ENCODE data around the gene MDP1.

The MDP1 gene

DNA sequence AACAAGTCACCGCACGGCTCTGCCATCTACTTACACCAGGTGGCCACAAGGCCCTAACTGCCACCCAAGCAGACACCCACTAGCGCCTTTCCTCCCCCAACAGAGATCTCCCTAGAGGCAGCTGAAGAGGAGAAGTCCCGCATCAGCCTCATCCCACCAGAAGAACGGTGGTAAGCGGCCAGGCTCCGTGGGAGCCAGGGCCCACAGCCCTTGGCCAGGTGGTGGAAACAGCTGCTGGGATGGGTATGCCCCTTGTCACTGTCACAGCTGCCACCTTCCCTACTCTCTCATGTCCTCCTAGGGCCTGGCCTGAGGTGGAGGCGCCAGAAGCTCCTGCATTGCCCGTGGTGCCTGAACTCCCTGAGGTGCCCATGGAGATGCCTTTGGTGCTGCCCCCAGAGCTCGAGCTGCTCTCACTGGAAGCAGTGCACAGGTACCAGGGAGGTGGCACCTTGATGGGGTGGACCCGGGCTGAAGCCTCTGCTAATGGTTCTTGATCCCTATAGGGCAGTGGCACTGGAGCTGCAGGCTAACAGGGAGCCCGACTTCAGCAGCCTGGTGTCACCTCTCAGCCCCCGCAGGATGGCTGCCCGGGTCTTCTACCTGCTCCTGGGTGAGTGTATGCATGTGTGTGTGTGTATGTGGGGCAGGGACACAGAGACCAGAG lies 36.4 kb downstream of the MDP1 start:
- TF ChIP-seq, protein P1, sequence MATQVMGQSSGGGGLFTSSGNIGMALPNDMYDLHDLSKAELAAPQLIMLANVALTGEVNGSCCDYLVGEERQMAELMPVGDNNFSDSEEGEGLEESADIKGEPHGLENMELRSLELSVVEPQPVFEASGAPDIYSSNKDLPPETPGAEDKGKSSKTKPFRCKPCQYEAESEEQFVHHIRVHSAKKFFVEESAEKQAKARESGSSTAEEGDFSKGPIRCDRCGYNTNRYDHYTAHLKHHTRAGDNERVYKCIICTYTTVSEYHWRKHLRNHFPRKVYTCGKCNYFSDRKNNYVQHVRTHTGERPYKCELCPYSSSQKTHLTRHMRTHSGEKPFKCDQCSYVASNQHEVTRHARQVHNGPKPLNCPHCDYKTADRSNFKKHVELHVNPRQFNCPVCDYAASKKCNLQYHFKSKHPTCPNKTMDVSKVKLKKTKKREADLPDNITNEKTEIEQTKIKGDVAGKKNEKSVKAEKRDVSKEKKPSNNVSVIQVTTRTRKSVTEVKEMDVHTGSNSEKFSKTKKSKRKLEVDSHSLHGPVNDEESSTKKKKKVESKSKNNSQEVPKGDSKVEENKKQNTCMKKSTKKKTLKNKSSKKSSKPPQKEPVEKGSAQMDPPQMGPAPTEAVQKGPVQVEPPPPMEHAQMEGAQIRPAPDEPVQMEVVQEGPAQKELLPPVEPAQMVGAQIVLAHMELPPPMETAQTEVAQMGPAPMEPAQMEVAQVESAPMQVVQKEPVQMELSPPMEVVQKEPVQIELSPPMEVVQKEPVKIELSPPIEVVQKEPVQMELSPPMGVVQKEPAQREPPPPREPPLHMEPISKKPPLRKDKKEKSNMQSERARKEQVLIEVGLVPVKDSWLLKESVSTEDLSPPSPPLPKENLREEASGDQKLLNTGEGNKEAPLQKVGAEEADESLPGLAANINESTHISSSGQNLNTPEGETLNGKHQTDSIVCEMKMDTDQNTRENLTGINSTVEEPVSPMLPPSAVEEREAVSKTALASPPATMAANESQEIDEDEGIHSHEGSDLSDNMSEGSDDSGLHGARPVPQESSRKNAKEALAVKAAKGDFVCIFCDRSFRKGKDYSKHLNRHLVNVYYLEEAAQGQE (IDR thresholded peaks at IDR 0.05; ENCODE audit: insufficient read depth in 1 of 2, low read depth in 2 of 2, low read length in 2 of 2): no peak
- TF ChIP-seq SIN3A (IDR thresholded peaks at IDR 0.05; ENCODE audit: borderline replicate concordance, insufficient read depth, low read length) (no peak), TAF1 (IDR thresholded peaks at IDR 0.05; ENCODE audit: borderline replicate concordance, insufficient read depth, low read length) (no peak), POLR2AphosphoS5 (IDR thresholded peaks at IDR 0.05; ENCODE audit: low read depth, low read length) (no peak), FOXP2 (optimal IDR thresholded peaks at IDR 0.05; ENCODE audit: borderline replicate concordance, extremely low read depth, extremely low read length, insufficient read depth) (no peak)

DNA sequence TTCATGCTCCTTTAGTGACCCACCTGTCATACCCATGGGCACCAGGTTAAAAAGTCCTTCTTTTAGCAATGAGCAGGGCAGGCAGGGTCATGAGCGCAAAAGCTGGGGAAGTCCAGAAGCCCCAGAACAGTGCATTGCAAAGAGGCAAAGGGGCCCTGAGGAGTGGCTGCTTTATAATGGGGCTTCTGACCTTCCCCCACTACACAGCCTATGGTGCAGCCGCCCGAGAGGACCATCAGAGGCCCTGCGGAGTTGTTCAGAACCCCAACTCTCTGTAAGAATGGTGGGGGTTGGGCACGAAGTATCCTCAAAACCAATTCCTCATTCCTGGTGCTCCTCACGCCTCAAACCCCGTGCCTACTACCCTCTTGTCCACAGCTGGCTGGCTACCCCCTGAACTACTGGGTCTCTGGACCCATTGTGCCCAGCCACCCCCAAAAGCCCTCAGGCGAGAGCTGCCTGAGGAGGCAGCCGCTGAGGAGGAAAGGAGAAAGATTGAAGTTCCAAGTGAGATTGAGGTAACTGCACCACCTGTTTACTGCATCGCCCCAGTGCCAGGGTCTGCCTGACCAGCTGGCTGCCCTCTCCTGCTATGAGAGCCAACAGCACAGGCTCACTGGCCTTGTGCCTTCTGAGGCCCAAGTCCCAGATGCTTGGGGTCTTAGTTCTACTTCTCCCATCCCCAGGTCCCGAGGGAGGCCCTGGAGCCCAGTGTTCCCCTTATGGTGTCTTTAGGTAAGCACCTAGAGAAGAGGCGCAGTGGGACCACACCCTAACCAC lies 37.3 kb downstream of the MDP1 start:
- no peak for TF ChIP-seq POLR2AphosphoS5 (IDR thresholded peaks at IDR 0.05; ENCODE audit: low read depth, low read length)
- no peak for TF ChIP-seq SIN3A (IDR thresholded peaks at IDR 0.05; ENCODE audit: borderline replicate concordance, insufficient read depth, low read length)
- no peak for TF ChIP-seq TAF1 (IDR thresholded peaks at IDR 0.05; ENCODE audit: borderline replicate concordance, insufficient read depth, low read length)

- TF ChIP-seq TAF1 (IDR thresholded peaks at IDR 0.05; ENCODE audit: borderline replicate concordance, insufficient read depth, low read length) (no peak), SIN3A (IDR thresholded peaks at IDR 0.05; ENCODE audit: borderline replicate concordance, insufficient read depth, low read length) (no peak), POLR2AphosphoS5 (IDR thresholded peaks at IDR 0.05; ENCODE audit: low read depth, low read length) (no peak), FOXP2 (optimal IDR thresholded peaks at IDR 0.05; ENCODE audit: borderline replicate concordance, extremely low read depth, extremely low read length, insufficient read depth) (no peak)
- TF ChIP-seq, protein P1 (IDR thresholded peaks at IDR 0.05; ENCODE audit: insufficient read depth in 1 of 2, low read depth in 2 of 2, low read length in 2 of 2): no peak
Observed at GRCh38 chr14:24177891-24178290, 38.0 kb downstream of the MDP1 start.

DNA sequence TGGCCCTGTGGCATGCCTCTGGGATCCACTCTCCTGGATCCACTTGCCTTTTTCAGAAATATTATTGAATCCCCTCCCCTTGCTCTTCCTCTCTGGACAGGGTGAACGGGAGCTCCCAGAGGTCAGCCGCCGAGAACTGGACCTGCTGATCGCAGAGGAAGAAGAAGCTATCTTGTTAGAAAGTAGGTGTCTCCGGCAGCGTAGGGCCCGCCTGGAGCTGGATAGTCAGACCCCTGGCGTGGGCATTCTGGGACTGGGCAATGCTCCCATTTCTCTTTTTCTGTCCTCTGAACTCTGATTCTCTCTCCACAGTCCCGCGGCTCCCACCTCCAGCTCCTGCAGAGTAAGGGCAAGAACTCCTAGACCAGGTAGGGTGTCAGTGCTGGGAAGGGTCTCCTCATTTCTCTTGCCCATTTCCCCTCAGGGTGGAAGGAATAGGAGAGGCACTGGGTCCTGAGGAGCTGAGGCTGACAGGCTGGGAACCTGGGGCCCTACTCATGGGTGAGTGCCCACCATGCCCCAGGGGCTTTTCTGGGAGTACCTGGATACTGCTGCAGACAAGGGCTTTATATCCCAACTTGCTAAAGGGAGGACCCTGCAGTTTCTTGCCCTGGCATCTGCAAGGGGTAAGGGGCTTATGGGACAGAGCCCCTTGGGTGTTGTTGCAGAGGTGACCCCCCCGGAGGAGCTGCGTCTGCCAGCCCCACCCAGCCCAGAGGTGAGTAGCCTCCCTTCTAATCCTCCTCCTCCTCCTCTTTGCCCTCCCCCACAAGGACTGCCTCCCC lies 38.6 kb downstream of the MDP1 start:
- no peak for TF ChIP-seq FOXP2 (optimal IDR thresholded peaks at IDR 0.05; ENCODE audit: borderline replicate concordance, extremely low read depth, extremely low read length, insufficient read depth)
- no peak for TF ChIP-seq TAF1 (IDR thresholded peaks at IDR 0.05; ENCODE audit: borderline replicate concordance, insufficient read depth, low read length)
- TF ChIP-seq, protein P1 (IDR thresholded peaks at IDR 0.05; ENCODE audit: insufficient read depth in 1 of 2, low read depth in 2 of 2, low read length in 2 of 2): no peak
- no peak for TF ChIP-seq POLR2AphosphoS5 (IDR thresholded peaks at IDR 0.05; ENCODE audit: low read depth, low read length)
- TF ChIP-seq SIN3A (IDR thresholded peaks at IDR 0.05; ENCODE audit: borderline replicate concordance, insufficient read depth, low read length): no peak

GRCh38 chr14:24176599-24176998 lies 39.3 kb downstream of the MDP1 start:
- TF ChIP-seq SIN3A (IDR thresholded peaks at IDR 0.05; ENCODE audit: borderline replicate concordance, insufficient read depth, low read length) (no peak), TAF1 (IDR thresholded peaks at IDR 0.05; ENCODE audit: borderline replicate concordance, insufficient read depth, low read length) (no peak), POLR2AphosphoS5 (IDR thresholded peaks at IDR 0.05; ENCODE audit: low read depth, low read length) (no peak), FOXP2 (optimal IDR thresholded peaks at IDR 0.05; ENCODE audit: borderline replicate concordance, extremely low read depth, extremely low read length, insufficient read depth) (no peak)
- TF ChIP-seq, protein P1 (IDR thresholded peaks at IDR 0.05; ENCODE audit: insufficient read depth in 1 of 2, low read depth in 2 of 2, low read length in 2 of 2): no peak
